Fibroblast of skin of scalp (primary cell): ENCODE data around the gene DBI.
"Not testable (repeated sequence)": the region's sequence is repeated elsewhere in the genome, so short reads cannot be mapped to it uniquely, and the experiment has no call there.

Experiments used
- DNase-seq: peaks from one replicate; pipeline ENCODE4 v3.0.0-alpha.2; 2013

DBI gene

GRCh38 chr2:119366161-119366648, 572 bp upstream of the DBI start:
- DNase-seq: peak; percentile 5

GRCh38 chr2:119367472-119368099, 809 bp downstream of the DBI start:
- DNase-seq: peak; percentile 19

GRCh38 chr2:119369845-119370244, 3.1 kb downstream of the DBI start:
- DNase-seq: no peak

DNA sequence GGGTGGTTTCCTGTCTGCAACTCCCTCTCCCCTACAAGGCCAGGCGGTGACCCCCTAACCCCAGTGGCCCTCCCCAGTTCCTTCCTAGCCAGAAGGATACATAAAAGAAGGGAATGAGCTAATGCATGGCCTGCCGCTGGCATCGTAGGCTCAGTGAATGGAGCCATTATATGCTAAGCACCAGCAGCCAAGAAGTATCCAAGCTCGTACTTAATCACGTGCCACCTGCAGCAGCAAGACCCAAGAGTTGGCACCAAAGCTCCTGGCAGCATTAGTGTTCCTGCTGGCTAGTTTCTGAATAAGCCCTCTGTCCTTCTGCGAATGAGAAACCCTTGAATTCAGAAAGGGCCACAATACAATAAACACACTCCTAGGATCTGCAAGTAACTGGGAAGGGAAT, 4.3 kb downstream of the DBI start:
- DNase-seq: no peak

DNA sequence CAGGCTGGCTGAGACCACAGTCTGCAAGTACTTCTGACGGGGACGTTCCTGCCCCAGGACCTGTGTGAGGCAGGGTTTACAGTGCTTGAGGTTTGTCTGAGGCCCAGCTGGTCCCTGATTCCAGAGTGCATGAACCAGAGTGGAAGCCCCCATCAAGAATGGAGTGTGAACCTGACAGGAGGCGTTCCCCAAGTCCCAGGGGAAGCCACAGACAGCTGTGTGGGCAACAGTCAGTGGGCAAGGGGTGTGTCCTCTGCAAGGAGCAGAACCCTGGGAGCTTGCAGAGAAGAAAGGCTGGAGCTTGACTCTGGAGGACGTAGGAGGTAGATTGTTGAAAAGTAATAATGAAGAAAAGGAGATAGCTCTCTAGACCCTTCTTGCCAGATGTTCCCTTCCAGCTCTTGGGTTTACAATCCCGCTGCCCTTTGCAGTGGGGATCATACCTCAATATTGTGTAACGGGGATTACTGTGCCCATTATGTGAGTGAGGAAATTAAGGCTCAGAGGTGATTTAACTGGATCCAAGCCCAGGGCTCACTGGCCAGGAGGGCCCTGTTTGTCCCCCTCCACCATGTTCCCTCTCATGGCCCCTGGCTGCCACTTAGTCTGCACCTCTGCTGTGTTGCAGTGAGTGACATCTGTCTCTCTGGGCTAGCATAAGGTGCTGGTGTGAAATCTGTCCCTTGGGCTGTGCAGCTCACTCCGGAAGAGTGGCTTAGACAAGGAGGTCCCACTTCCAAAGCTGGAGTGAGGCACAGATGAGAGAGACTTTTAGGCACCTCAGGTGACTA, 6.2 kb downstream of the DBI start:
- no peak for DNase-seq

GRCh38 chr2:119373907-119374745, 7.3 kb downstream of the DBI start:
- DNase-seq: not testable (repeated sequence)

DNA sequence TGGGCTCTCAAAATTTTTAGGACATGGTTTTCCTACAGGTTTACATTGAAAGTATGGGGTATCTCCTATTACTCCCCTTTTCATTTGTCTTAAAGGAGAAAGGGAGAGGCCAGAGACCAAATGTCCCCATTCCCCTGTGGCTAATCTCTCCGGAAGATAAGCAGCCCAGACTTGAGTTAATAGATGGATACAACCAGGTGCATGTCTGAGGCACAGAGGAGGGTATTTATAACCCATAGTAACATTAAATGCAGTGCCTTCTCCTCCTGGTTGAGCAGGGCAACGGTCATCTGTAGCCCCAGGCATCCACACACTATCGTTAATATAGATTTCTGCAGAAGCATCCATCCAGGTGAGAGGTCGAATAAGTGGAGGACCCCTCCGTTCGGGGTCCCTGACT, 9.6 kb downstream of the DBI start:
- not testable (repeated sequence) for DNase-seq

DNA sequence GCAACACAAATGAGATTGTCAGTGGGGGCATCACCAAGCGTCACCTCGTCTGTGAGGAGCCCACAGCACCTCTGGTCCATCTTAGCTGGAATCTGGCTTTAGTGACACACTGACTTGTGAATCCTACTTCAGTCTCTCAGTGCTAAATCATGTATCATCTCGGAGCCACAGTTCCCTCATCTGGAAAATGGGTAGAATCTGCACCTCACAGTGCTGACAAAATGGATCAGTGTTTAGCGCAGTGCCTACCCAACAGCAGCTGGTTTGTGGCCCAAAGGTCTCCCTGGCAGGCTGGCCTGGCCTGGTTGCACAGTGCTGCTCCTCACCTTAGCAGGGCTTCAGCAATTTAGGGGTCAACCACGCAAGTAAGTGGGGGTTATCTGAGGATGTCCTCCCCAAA, 10.0 kb downstream of the DBI start:
- DNase-seq: no peak

- DNase-seq: no peak
Observed at GRCh38 chr2:119377294-119377992, 10.7 kb downstream of the DBI start.

- DNase-seq: peak; percentile 11
Observed at GRCh38 chr2:119377993-119378345, 11.2 kb downstream of the DBI start.

GRCh38 chr2:119378566-119378965, 11.8 kb downstream of the DBI start:
- no peak for DNase-seq

GRCh38 chr2:119383410-119384140, 16.8 kb downstream of the DBI start:
- DNase-seq: no peak

DNA sequence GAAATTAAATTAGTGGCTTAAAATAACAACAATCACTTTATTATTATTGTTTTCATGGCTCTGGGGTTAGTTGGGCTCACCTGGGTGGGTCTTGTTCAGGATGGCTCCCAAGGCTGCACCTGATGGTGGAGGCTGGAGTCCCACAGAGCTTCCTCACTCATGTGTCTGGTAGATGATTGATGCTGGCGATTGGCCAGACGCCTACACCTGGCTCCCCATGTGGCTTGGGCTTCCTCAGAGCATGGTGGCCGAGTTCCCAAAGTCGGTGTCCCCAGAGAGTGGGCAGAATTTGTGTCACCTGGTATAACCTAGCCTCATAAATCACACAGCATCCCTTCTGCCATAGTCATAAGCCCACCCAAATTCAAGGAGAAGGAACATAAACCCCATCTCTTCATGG, 18.2 kb downstream of the DBI start:
- no peak for DNase-seq

- DNase-seq: no peak
Observed at GRCh38 chr2:119385466-119385865, 18.7 kb downstream of the DBI start.

- peak; percentile 81 for DNase-seq
Observed at GRCh38 chr2:119387381-119388129, 20.8 kb downstream of the DBI start.

GRCh38 chr2:119389615-119390306, 23.0 kb downstream of the DBI start:
- DNase-seq: peak; percentile 35

DNA sequence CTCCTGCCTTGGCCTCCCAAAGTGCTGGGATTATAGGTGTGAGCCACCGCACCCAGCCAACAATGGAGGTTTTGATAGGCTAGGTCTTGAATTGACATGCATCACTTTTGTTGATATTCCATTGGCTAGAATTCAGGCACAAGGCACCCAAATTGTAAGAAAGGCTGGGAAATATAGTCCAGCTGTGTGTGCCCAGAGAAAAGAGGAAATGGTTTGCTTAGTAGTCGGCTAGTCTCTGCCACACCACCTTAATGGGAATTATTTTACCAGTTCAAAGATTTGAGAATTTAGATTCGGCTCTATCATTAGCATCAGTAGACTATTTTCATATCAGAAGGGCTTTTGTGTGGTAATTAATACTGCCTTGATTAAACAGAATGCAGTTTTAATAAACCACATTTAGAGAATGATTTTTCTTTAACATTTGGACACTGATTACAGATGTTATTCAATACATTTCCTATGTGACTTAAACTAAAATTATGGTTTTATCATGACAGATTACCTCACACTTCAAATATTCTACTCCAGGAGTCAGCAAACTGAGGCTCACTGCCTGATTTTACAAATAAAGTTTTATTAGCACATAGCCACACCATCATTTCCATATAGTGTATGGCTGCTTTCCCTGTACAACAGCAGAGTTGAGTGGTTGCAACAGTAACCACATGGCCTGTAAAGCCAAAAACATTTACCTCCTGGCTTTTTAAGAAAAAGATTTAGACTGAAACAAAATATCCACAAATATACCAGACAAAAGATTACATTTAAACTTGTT, 27.4 kb downstream of the DBI start:
- DNase-seq: no peak

GRCh38 chr2:119397196-119397595, 30.4 kb downstream of the DBI start:
- no peak for DNase-seq

DNA sequence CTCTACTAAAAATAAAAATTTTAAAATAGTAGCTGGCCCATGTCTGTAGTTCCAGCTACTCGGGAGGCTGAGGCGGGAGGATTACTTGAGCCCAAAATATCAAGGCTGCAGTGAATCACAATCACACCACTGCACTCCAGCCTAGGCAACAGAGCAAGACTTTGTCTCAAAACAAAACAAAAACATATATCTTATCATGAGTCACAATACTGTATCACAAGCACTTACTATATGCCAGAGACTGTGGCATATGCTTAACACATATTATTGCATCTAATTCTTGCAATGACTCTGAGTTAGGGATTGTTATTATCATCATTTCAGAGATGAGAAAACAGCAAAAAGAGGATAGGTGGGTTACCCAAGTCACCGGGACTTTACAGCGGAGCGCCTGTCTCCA, 35.3 kb downstream of the DBI start:
- DNase-seq: no peak
